HG03565 (cell line): Measurements from ENCODE around the gene DNM2.
"Not testable (repeated sequence)": the region's sequence is repeated elsewhere in the genome, so short reads cannot be mapped to it uniquely, and the experiment has no call there.

ENCODE experiments used
- ATAC-seq: cut with Tn5 transposase; IDR thresholded peaks from one replicate; pipeline ENCODE4 v1.9.1; 2021; ENCODE audit warnings: mild to moderate bottlenecking, moderate library complexity; ENCODE audit not compliant: unreplicated experiment

DNM2 gene

GRCh38 chr19:10724573-10725071 is 6.7 kb downstream of the DNM2 start:
- ATAC-seq, result no peak

- no peak for ATAC-seq
These were observed 7.5 kb downstream of the DNM2 start for GRCh38 chr19:10725415-10725814.

- no peak for ATAC-seq
These were observed 8.4 kb downstream of the DNM2 start for GRCh38 chr19:10726268-10726667.

GRCh38 chr19:10727685-10728201 is 9.9 kb downstream of the DNM2 start:
- no peak for ATAC-seq

GRCh38 chr19:10729411-10729810 is 11.5 kb downstream of the DNM2 start:
- ATAC-seq, result no peak

- no peak for ATAC-seq
These were observed 13.1 kb downstream of the DNM2 start for GRCh38 chr19:10730932-10731331.

- no peak for ATAC-seq
These were observed 17.9 kb downstream of the DNM2 start for GRCh38 chr19:10735741-10736140.

GRCh38 chr19:10736189-10736588 is 18.3 kb downstream of the DNM2 start:
- ATAC-seq, result no peak

GRCh38 chr19:10736916-10737551 is 19.2 kb downstream of the DNM2 start:
- ATAC-seq, result no peak

- ATAC-seq, result no peak
These were observed 19.8 kb downstream of the DNM2 start for GRCh38 chr19:10737722-10738121.

GRCh38 chr19:10740798-10741197 is 22.9 kb downstream of the DNM2 start:
- no peak for ATAC-seq

GRCh38 chr19:10742476-10742875 is 24.6 kb downstream of the DNM2 start:
- ATAC-seq, result no peak

- no peak for ATAC-seq
These were observed 26.4 kb downstream of the DNM2 start for GRCh38 chr19:10744253-10744798.

GRCh38 chr19:10744801-10745293 is 27.0 kb downstream of the DNM2 start:
- ATAC-seq, result no peak

- not testable (repeated sequence) for ATAC-seq
These were observed 28.6 kb downstream of the DNM2 start for GRCh38 chr19:10746437-10746836.

- ATAC-seq, result no peak
These were observed 29.4 kb downstream of the DNM2 start for GRCh38 chr19:10747271-10747670.

GRCh38 chr19:10747674-10748073 is 29.8 kb downstream of the DNM2 start:
- ATAC-seq, result no peak

- no peak for ATAC-seq
These were observed 30.5 kb downstream of the DNM2 start for GRCh38 chr19:10748195-10748926.

- no peak for ATAC-seq
These were observed 31.1 kb downstream of the DNM2 start for GRCh38 chr19:10748927-10749434.

GRCh38 chr19:10749435-10750384 is 31.8 kb downstream of the DNM2 start:
- no peak for ATAC-seq
